Hepatocyte (in vitro differentiated cells): ENCODE measurements around the gene MINDY4B. TPM values are rescaled to one million over a fixed set of nuclear protein-coding genes. Genes with fewer than 3 reads are reported as not detected.
A peak's percentile ranks its signal among the peaks of the same experiment; 100 is the strongest.

Experiments
- DNase-seq: peaks from one replicate; pipeline ENCODE4 v3.0.0-alpha.2; 2016; ENCODE audit warnings: low spot score
- H2AFZ ChIP-seq: fragments of 200-600 bp; sonication (generic); 2 replicates; pipeline ENCODE4 v1.6.0; 2016; ENCODE audit warnings: antibody characterized with exemption, mild to moderate bottlenecking
- H3K27ac ChIP-seq: fragments of 200-600 bp; sonication (generic); 2 replicates; pipeline ENCODE4 v1.5.1; 2016; ENCODE audit warnings: mild to moderate bottlenecking
- H3K27me3 ChIP-seq: fragments of 200-600 bp; sonication (generic); 2 replicates; pipeline ENCODE4 v1.6.1; 2016
- H3K36me3 ChIP-seq: fragments of 200-600 bp; sonication (generic); replicated peaks from 2 replicates; pipeline ENCODE4 v1.5.1; 2016; ENCODE audit warnings: low read depth; ENCODE audit not compliant: insufficient read depth
- H3K4me1 ChIP-seq: fragments of 200-600 bp; sonication (generic); 2 replicates; pipeline ENCODE4 v1.5.1; 2016; ENCODE audit warnings: mild to moderate bottlenecking, moderate library complexity; ENCODE audit not compliant: insufficient read depth
- H3K4me2 ChIP-seq: fragments of 200-600 bp; sonication (generic); 2 replicates; pipeline ENCODE4 v1.6.0; 2016
- H3K4me3 ChIP-seq: fragments of 200-600 bp; sonication (generic); 2 replicates; pipeline ENCODE4 v1.5.1; 2016; ENCODE audit warnings: mild to moderate bottlenecking
- H3K79me2 ChIP-seq: fragments of 200-600 bp; sonication (generic); 2 replicates; pipeline ENCODE4 v1.6.0; 2017; ENCODE audit warnings: mild to moderate bottlenecking
- H3K9me2 ChIP-seq: fragments of 200-600 bp; sonication (generic); replicated peaks from 2 replicates; pipeline ENCODE4 v1.6.0; 2017; ENCODE audit warnings: mild to moderate bottlenecking; ENCODE audit not compliant: insufficient read depth
- H3K9me3 ChIP-seq: fragments of 200-600 bp; sonication (generic); 2 replicates; pipeline ENCODE4 v1.5.1; 2016; ENCODE audit warnings: low read depth, mild to moderate bottlenecking
- H4K20me1 ChIP-seq: fragments of 200-600 bp; sonication (generic); 2 replicates; pipeline ENCODE4 v1.6.0; 2016; ENCODE audit warnings: mild to moderate bottlenecking; ENCODE audit not compliant: insufficient read depth, poor library complexity, severe bottlenecking
- EZH2 ChIP-seq: fragments of 200-600 bp; sonication (generic); IDR thresholded peaks from 2 replicates; pipeline ENCODE4 v1.6.1; 2016; ENCODE audit warnings: antibody characterized with exemption, mild to moderate bottlenecking, borderline replicate concordance
- EZH2phosphoT487 ChIP-seq: fragments of 200-600 bp; sonication (generic); IDR thresholded peaks from one replicate; pipeline ENCODE4 v1.6.1; 2018; ENCODE audit warnings: antibody characterized with exemption, mild to moderate bottlenecking, low read depth, moderate library complexity; ENCODE audit not compliant: unreplicated experiment, severe bottlenecking
- WGBS: methylation state at CpG from one replicate; pipeline ENCODE4 v1.1.6; 2016; ENCODE audit warnings: low lambda C conversion rate; ENCODE audit errors: missing lambda C conversion rate; 5-methylcytosine and 5-hydroxymethylcytosine counted together
- polyA plus RNA-seq: library from polyadenylated mRNA; unstranded; fragments of >200 nt; fragmentation: Nextera tagmentation; extraction: Ambion mirVana; gene quantifications from 2 replicates; pipeline ENCODE4 v1.2.1, GENCODE V29; 2016
- total RNA-seq: library from RNA; depleted of rRNA; stranded (reverse); fragments of >200 nt; gene quantifications from 2 replicates; pipeline ENCODE4 v1.2.3, GENCODE V29; 2014
- TF ChIP-seq, protein P1 (sequence below): fragments of 200-600 bp; sonication (generic); IDR thresholded peaks from 2 replicates; pipeline ENCODE4 v1.5.1; 2016; ENCODE audit warnings: antibody characterized with exemption, mild to moderate bottlenecking; ENCODE audit not compliant: poor library complexity

Gene MINDY4B
- total and polyA plus RNA-seq, 2 experiments from 2014 or later: not detected

- no peaks in the 10 kb centered on the region for H3K9me2 ChIP-seq
- H3K4me3 ChIP-seq: no peak overlapping the region
- no peaks in the 10 kb centered on the region for H3K36me3 ChIP-seq
- H3K79me2 ChIP-seq: no peaks in the 10 kb centered on the region
- H3K27ac ChIP-seq: peak overlapping the region; percentile 23
- DNase-seq: no peak
- H4K20me1 ChIP-seq: no peaks in the 10 kb centered on the region
- 78% methylated on average over 3 of the region's 3 CpGs for WGBS
- H3K27me3 ChIP-seq: no peaks in the 10 kb centered on the region
- H3K4me2 ChIP-seq: no peak overlapping the region
- H3K9me3 ChIP-seq: no peaks in the 10 kb centered on the region
- H2AFZ ChIP-seq: no peak overlapping the region
- no peaks in the 10 kb centered on the region for H3K4me1 ChIP-seq
- TF ChIP-seq EZH2 (no peak), EZH2phosphoT487 (no peak)
- TF ChIP-seq, protein P1, sequence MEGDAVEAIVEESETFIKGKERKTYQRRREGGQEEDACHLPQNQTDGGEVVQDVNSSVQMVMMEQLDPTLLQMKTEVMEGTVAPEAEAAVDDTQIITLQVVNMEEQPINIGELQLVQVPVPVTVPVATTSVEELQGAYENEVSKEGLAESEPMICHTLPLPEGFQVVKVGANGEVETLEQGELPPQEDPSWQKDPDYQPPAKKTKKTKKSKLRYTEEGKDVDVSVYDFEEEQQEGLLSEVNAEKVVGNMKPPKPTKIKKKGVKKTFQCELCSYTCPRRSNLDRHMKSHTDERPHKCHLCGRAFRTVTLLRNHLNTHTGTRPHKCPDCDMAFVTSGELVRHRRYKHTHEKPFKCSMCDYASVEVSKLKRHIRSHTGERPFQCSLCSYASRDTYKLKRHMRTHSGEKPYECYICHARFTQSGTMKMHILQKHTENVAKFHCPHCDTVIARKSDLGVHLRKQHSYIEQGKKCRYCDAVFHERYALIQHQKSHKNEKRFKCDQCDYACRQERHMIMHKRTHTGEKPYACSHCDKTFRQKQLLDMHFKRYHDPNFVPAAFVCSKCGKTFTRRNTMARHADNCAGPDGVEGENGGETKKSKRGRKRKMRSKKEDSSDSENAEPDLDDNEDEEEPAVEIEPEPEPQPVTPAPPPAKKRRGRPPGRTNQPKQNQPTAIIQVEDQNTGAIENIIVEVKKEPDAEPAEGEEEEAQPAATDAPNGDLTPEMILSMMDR: no peak
These were observed 14.9 kb downstream of the MINDY4B start for GRCh38 chr3:150890295-150890694.

DNA sequence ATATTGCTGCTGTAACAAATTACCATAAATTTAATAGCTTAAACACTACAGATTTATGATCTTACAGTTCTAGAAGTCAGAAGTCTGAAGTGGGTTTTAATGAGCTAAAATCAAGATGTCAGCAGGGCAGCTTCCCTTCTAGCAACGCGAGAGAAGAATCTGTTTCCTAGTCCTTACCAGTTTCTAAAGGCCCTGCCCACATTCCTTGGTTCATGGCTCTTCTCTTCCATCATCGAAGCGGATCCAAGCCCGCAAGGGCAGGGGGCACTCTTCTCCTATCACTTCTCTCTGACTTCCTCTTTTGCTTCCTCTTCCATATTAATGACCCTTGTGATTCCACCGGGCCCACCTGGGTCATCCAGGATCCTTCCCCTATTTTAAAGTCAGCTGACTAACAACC is 16.1 kb downstream of the MINDY4B start:
- H3K27ac ChIP-seq: no peak overlapping the region
- no peak overlapping the region for H2AFZ ChIP-seq
- H3K9me3 ChIP-seq: no peaks in the 10 kb centered on the region
- H3K9me2 ChIP-seq: no peaks in the 10 kb centered on the region
- no peak for DNase-seq
- no peaks in the 10 kb centered on the region for H3K27me3 ChIP-seq
- WGBS: 89% methylated on average over 6 of the region's 6 CpGs
- TF ChIP-seq EZH2phosphoT487 (no peak), EZH2 (no peak)
- TF ChIP-seq, protein P1: no peak
- H3K4me3 ChIP-seq: no peak overlapping the region
- no peaks in the 10 kb centered on the region for H3K4me1 ChIP-seq
- no peaks in the 10 kb centered on the region for H3K79me2 ChIP-seq
- H3K36me3 ChIP-seq: no peaks in the 10 kb centered on the region
- no peaks in the 10 kb centered on the region for H4K20me1 ChIP-seq
- H3K4me2 ChIP-seq: no peak overlapping the region

DNA sequence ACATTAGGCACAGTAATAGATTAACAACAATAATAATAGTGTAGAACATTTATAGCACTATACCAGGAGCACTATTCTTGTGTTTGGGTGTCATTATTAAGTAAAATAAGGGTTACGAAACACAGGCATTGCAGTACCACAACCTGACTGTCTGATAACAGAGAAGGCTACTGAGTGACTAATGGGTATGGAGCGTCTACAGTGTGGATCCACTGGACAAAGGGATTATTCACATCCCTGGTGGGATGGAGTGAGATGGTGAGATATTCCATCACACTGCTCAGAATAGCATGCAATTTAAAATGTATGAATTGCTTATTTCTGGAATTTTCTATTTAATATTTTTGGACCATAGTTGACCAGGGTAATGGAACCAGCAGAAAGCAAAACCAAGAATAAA is 18.2 kb downstream of the MINDY4B start:
- Histone ChIP-seq H3K36me3 (no peaks in the 10 kb centered on the region), H3K9me3 (no peaks in the 10 kb centered on the region), H3K4me1 (no peaks in the 10 kb centered on the region), H3K4me3 (no peak overlapping the region), H3K4me2 (no peak overlapping the region), H4K20me1 (no peaks in the 10 kb centered on the region), H2AFZ (no peak overlapping the region), H3K9me2 (no peaks in the 10 kb centered on the region), H3K27ac (no peak overlapping the region), H3K27me3 (no peaks in the 10 kb centered on the region), H3K79me2 (no peaks in the 10 kb centered on the region)
- no peak for DNase-seq
- TF ChIP-seq, protein P1: no peak
- TF ChIP-seq EZH2 (no peak), EZH2phosphoT487 (no peak)
- 92% methylated on average over 2 of the region's 2 CpGs for WGBS

DNA sequence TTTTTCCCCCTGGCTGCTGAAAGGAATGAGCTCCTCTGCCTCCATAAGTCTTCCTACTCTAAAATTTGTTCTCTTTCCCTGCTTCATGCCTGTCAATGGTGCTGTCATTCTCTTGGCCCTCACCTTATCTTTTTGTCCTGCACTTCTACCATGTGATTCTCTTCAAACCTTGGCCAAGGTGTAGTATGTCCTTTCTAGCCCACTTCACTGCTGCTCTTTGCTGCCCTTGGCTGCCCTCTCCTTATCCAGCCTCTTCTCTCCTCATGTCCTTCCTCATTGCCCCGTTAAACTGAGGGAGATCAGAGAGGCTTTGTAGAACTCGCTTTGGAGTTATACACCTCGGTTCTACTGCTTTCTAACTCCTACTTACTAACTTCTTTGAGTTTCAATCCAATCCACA is 19.7 kb downstream of the MINDY4B start:
- Histone ChIP-seq H3K9me2 (no peaks in the 10 kb centered on the region), H2AFZ (no peak overlapping the region), H3K27ac (no peak overlapping the region), H3K79me2 (no peaks in the 10 kb centered on the region), H3K4me1 (no peaks in the 10 kb centered on the region), H3K4me3 (no peak overlapping the region), H4K20me1 (no peaks in the 10 kb centered on the region), H3K9me3 (no peaks in the 10 kb centered on the region), H3K36me3 (no peaks in the 10 kb centered on the region), H3K27me3 (no peaks in the 10 kb centered on the region), H3K4me2 (no peak overlapping the region)
- WGBS: 75% methylated on average over 3 of the region's 3 CpGs
- no peak for DNase-seq
- TF ChIP-seq EZH2phosphoT487 (no peak), EZH2 (no peak)
- TF ChIP-seq, protein P1: no peak
